HG02885 (cell line): ENCODE measurements around the gene FGF22.

Experiments used
- ATAC-seq: cut with Tn5 transposase; IDR thresholded peaks from one replicate; pipeline ENCODE4 v1.9.1; 2021; ENCODE audit warnings: mild to moderate bottlenecking; ENCODE audit not compliant: unreplicated experiment, poor library complexity

Gene FGF22

DNA sequence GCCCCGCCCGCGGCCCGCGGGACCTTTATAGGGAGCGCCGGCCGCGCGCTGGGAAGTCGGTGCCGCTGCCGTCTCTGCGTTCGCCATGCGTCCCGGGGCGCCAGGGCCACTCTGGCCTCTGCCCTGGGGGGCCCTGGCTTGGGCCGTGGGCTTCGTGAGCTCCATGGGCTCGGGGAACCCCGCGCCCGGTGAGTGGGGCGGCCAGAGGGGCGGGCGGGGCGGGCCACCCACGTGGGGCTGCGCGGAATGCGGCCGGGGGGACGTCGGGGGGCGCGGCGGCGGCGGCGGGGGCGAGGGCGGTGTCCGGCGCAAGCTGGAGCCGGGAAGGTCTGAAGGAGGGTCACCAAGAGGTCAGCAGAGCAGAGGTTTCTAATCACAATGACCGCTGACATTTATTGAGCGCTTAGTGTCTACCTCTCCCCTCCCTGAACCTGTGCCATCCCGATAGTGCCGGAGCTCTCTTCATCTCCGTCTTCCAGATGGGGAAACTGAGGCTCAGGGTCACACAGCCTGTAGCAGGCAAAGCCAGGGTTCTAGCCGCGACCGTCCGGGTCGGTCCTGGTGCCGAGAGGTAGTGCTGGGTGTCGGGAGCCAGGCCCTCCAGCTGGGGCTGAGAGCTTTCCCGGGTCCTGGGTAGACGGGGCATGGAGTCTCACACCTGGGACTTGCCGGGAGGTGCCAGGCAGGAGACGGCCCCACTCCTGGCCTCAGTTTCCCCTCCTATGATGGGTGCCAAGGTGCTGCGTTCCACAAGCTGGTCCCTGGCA, 36.8 kb downstream of the FGF22 start, which contains the start of gene FSTL3:
FSTL3 (plus strand) TSS at position 54 of the 767 bp plus-strand sequence; CDS start at position 86, 32 bp downstream.
- ATAC-seq, result no peak

DNA sequence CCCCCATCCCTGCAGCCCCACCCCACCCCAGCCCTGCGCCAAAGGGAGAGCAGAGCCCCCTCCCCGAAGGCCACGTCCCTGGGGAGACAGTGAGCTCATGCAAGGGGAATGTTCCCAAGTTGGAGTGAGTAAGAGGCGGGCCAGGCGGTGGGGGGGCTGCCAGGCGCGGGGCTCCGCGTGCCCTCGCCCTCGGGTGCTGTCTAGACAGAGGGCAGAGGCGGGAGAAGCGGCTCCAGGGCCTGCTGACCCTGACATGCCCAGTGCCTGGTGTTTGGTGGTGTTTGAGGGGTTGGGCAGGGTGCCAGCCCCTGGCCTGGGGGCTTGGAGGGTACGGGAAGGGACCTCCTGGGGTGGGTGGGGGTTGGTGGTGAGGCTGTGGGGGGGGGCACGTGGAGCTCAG, 37.5 kb downstream of the FGF22 start:
- no peak for ATAC-seq

DNA sequence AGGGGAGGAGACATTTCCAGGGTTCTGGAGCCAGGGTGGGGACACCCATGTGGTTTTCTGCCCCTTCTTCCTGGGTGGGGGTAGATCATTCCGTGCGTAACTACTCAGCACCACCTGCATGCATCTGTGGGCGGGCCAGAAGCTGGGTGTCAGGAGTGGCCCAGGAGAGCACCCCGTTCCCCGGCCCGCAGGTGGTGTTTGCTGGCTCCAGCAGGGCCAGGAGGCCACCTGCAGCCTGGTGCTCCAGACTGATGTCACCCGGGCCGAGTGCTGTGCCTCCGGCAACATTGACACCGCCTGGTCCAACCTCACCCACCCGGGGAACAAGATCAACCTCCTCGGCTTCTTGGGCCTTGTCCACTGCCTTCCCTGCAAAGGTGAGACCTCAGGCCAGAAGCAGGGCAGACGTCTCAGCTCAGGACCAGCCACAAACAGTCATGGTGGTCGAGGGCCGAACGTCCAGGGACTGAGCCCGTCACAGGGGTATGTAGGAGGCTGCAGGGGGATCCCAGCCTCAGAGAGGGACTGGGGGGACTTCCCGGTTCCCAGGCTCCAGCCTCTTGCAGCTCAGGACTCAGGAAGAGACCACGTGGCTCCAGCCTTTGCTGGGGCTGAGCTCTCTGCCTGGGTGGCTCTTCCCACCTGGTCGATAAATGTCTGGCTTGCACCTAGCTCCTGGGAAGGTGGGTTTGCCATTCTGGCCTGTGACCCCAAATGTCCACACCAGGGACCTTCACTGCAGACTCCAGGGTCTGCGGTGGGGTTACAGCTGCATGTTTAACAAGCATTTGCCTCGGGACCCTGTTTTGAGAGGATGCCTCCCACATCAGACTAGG, 38.1 kb downstream of the FGF22 start:
- ATAC-seq, result no peak

DNA sequence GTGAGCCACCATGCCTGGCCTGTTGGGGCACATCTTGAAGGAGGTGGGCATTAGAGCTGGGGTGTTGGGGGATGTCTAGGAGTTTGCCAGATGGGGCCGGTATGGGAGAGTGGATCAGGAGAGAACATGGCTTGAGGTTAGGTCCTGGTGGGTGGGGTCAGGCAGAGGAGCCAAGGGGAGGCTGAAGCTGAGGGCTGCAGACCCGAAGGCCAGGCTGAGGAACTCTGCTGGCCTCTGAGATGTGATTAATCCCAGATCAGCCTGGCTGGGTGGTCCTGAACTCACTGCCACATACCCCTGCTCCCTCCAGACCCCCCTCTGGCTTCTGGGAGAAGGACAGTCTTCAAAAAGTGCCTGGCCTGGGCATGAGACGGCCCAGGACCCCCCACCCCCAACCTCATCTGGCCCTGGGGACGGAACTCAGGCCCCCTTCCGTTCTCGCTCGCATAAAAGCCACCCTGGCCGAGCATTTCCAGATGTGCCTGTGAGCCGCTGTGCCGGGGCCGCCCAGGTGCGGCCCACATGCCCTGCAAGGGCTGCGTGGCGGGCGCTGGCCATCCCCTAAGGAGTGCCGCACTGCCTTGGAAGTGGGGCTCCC, 39.2 kb downstream of the FGF22 start:
- ATAC-seq, result no peak

- peak; percentile 10 for ATAC-seq
Observed at GRCh38 chr19:679418-680286, 40.0 kb downstream of the FGF22 start.

DNA sequence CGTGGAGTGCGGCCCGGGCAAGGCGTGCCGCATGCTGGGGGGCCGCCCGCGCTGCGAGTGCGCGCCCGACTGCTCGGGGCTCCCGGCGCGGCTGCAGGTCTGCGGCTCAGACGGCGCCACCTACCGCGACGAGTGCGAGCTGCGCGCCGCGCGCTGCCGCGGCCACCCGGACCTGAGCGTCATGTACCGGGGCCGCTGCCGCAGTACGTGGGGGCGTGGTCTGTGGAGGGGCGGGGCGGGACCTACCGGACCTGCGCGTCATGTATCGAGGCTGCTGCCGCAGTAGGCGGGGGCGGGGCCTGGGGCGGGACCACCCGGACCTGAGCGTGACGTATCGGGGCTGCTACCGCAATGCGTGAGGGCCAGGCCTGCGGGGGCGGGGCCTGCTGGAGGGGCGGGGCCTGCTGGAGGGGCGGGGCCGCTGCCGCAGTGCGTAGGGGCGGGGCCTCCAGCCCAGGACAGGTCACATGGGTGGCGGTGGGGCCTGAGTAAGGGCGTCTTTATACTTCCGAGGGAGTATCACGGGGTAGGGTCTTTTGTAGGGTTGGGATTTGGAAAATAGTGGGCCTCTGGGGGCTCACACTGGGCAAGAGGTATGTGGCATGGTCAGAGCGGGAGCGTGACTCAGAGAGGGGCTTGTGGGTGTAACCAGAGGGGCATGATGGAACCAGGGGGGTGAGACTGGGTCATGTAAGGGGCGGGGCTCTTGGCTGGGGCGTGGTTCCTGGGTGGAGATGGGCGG, 40.8 kb downstream of the FGF22 start:
- ATAC-seq, result peak; percentile 76

GRCh38 chr19:681029-682019, 41.6 kb downstream of the FGF22 start:
- no peak for ATAC-seq

DNA sequence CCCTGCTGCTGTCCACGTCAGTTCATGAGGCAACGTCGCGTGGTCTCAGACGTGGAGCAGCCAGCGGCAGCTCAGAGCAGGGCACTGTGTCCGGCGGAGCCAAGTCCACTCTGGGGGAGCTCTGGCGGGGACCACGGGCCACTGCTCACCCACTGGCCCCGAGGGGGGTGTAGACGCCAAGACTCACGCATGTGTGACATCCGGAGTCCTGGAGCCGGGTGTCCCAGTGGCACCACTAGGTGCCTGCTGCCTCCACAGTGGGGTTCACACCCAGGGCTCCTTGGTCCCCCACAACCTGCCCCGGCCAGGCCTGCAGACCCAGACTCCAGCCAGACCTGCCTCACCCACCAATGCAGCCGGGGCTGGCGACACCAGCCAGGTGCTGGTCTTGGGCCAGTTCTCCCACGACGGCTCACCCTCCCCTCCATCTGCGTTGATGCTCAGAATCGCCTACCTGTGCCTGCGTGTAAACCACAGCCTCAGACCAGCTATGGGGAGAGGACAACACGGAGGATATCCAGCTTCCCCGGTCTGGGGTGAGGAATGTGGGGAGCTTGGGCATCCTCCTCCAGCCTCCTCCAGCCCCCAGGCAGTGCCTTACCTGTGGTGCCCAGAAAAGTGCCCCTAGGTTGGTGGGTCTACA, 43.1 kb downstream of the FGF22 start:
- no peak for ATAC-seq

DNA sequence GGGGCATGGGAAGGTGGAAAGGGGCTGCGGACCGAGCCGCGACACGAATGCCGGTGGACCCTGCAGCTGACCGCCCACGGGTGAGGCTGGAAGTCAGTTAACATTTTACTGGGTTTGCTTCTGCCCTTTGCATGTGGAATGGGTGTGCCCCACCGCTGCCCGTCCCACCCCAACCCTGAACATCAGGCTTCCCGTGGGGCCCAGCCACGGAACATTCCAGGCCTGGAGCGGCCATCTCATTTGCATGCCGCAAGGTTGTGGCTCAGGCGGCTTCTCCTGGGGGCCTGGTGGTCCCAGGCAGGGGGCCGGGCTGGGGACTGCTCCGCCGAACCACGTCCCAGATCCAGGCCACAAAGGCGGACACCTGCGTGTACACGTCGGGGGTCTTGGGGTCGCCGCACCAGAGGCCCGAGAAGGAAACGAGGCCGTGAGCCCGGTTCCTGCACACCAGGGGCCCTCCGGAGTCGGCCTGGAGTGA, 45.8 kb downstream of the FGF22 start:
- ATAC-seq, result no peak

DNA sequence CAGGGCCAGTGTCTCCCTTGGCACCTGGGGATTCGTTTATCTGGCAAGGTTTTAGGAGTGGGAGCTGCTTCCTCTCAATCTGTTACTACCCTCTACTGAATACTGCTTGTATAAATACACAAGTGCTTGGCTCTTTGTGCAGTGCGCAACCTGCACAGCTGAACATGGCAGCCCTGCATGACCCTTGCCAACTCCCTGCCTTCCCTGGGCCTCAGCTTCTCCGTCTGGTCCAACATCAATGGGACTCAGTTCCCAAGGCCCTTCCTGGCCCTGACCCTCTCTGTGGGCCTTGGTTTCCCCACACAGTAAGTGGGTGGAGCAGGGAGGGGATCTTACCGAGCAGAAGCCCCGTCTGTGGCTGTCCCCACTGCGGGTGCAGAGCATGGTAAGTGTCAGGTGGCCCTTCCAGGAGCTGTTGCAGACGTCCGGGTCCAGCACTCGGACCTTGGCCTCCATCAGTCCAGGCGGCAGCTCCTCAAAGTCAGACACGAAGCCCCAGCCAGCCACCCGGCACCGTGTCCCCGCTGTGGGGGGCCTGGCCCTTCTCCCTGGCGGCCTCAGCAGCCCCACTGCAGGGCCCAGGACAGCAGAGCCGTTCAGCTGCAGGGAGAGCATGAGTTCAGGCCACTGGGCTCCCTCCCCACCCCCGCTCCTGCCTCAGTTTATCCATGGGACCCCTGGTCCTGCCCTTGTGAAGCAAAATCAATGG, 47.1 kb downstream of the FGF22 start:
- no peak for ATAC-seq

GRCh38 chr19:687569-688166, 48.0 kb downstream of the FGF22 start:
- ATAC-seq, result no peak

- no peak for ATAC-seq
Observed at GRCh38 chr19:688214-688613, 48.5 kb downstream of the FGF22 start.

DNA sequence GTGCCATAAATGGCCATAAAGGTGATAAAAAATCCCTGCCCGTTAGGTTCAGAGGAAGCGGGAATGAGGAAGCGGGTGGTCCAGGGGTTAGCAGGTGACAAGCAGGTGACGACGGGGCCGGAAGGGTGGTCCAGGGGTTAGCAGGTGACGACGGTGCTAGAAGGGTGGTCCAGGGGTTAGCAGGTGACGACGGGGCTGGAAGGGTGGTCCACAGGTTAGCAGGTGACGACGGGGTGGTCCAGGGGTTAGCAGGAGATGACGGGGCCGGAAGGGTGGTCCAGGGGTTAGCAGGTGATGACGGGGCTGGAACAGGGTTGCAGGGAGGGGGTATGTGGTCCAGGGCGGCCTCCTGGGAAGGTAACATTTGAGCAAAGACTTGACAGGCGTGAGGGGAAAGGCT, 49.3 kb downstream of the FGF22 start:
- no peak for ATAC-seq

- ATAC-seq, result no peak
Observed at GRCh38 chr19:690203-690602, 50.5 kb downstream of the FGF22 start.
